K562 (cell line): ENCODE measurements around the gene LIAS. TPM values are rescaled to one million over a fixed set of nuclear protein-coding genes. Genes with fewer than 3 reads are reported as not detected.

ENCODE experiments used
- ATAC-seq: fragments of 200-7000 bp; cut with Tn5 transposase; 3 replicates; pipeline ENCODE4 v1.9.1; 2020; ENCODE audit warnings: moderate library complexity
- BruUV-seq: library from RNA; stranded (reverse); fragments of 400-500 nt; replicated peaks from 2 replicates; lab custom pipeline; 2021; lab: Mats Ljungman, UMichigan
- CTCF ChIA-PET: fragments of 300-600 bp; formaldehyde crosslinking; extraction: SDS; loops from one replicate; lab custom pipeline; 2021; ENCODE audit warnings: low intra/inter-chr PET ratio; lab: Yijun Ruan, JAX
- POLR2A ChIA-PET: fragments of 300-600, 350-650 bp; sonication (Branson Sonifier 250); formaldehyde crosslinking; extraction: SDS; loops from one replicate; lab custom pipeline; 2021; ENCODE audit warnings: antibody characterized with exemption, inconsistent platforms; lab: Yijun Ruan, JAX
- DNase-seq, 4 experiments: peaks; one replicate each; pipeline versions ENCODE4 v3.0.0 to v3.0.0-alpha.2; 2011 to 2018; ENCODE audit warnings: low spot score in 3 of 4, mixed read lengths in 3 of 4; ENCODE audit errors: extremely low read depth in 1 of 4
- FAIRE-seq: peaks from 2 replicates; lab custom pipeline; 2011; peaks lifted over from hg19 to GRCh38; lab: Jason Lieb, UNC
- H2AFZ ChIP-seq: 2 replicates; pipeline ENCODE4 v1.6.0; 2011; ENCODE audit warnings: low read depth, low read length, control low read depth, inconsistent platforms
- H3K27ac ChIP-seq: fragments of 200-600 bp; 3 replicates; pipeline ENCODE4 v1.8.0; 2011; ENCODE audit warnings: low read depth, mild to moderate bottlenecking, control low read depth, inconsistent platforms, low read length, moderate library complexity, mixed read lengths; ENCODE audit errors: extremely low read depth
- H3K27me3 ChIP-seq, 2 experiments: fragments of 300-600 bp in 1 of 2; 2 replicates in 1 of 2; 3 replicates in 1 of 2; pipeline versions ENCODE4 v1.6.0 to v1.8.0; 2011; ENCODE audit warnings: inconsistent platforms in 2 of 2, low read length in 2 of 2, mild to moderate bottlenecking in 1 of 2, mixed read lengths in 1 of 2, moderate library complexity in 1 of 2; ENCODE audit not compliant: control insufficient read depth in 2 of 2, insufficient read depth in 2 of 2
- H3K36me3 ChIP-seq: fragments of 300-600 bp; 3 replicates; pipeline ENCODE4 v1.8.0; 2011; ENCODE audit warnings: mild to moderate bottlenecking, low read length, inconsistent platforms; ENCODE audit not compliant: control insufficient read depth, insufficient read depth
- H3K4me1 ChIP-seq, 2 experiments: fragments of 200-600 bp in 1 of 2; replicated peaks in 1 of 2; 2 replicates in 1 of 2; 3 replicates in 1 of 2; pipeline versions ENCODE4 v1.5.1 to v1.8.0; 2011; ENCODE audit warnings: inconsistent platforms in 2 of 2, low read length in 2 of 2, mild to moderate bottlenecking in 1 of 2, mixed read lengths in 1 of 2, moderate library complexity in 1 of 2; ENCODE audit not compliant: control insufficient read depth in 2 of 2, insufficient read depth in 2 of 2
- H3K4me2 ChIP-seq: 2 replicates; pipeline ENCODE4 v1.6.1; 2011; ENCODE audit warnings: low read length, control low read depth, inconsistent platforms, mixed read lengths; ENCODE audit not compliant: insufficient read depth
- H3K4me3 ChIP-seq: fragments of 200-600 bp; sonication (generic), shearing (Covaris generic); 2 replicates; pipeline ENCODE4 v1.5.1; 2016; ENCODE audit warnings: control low read depth, inconsistent platforms
- H3K79me2 ChIP-seq: fragments of 200-600 bp; 3 replicates; pipeline ENCODE4 v1.8.0; 2011; ENCODE audit warnings: low read length, inconsistent platforms; ENCODE audit not compliant: control insufficient read depth, insufficient read depth
- H3K9ac ChIP-seq, 2 experiments: 2 replicates each; pipeline versions ENCODE4 v1.6.0 to v1.6.1; 2011; ENCODE audit warnings: low read depth in 2 of 2, low read length in 2 of 2, control low read depth in 1 of 2, inconsistent platforms in 1 of 2, mild to moderate bottlenecking in 1 of 2, mixed read lengths in 1 of 2; ENCODE audit not compliant: insufficient read depth in 1 of 2
- H3K9me1 ChIP-seq: one replicate; pipeline ENCODE4 v1.6.0; 2011; ENCODE audit warnings: inconsistent platforms, mild to moderate bottlenecking, low read length, moderate library complexity; ENCODE audit not compliant: control insufficient read depth, insufficient read depth
- H3K9me3 ChIP-seq: replicated peaks from 2 replicates; pipeline ENCODE4 v1.5.1; 2011; ENCODE audit warnings: low read depth, low read length, inconsistent platforms; ENCODE audit not compliant: control insufficient read depth, insufficient read depth
- H4K20me1 ChIP-seq: replicated peaks from 2 replicates; pipeline ENCODE4 v1.6.1; 2011; ENCODE audit warnings: low read length, inconsistent platforms, mixed read lengths; ENCODE audit not compliant: control insufficient read depth, insufficient read depth
- ATF6 ChIP-seq: sonication (generic); formaldehyde crosslinking; IDR thresholded peaks from 2 replicates; pipeline ENCODE4 v1.4.0; 2020; ENCODE audit warnings: mild to moderate bottlenecking, missing genetic modification reagents
- CHD4 ChIP-seq: fragments of 200-600 bp; sonication (generic); IDR thresholded peaks from 3 replicates; pipeline ENCODE4 v1.6.1; 2012; ENCODE audit warnings: low read depth, mild to moderate bottlenecking, mixed read lengths, low read length, inconsistent platforms; ENCODE audit not compliant: insufficient read depth, insufficient replicate concordance, poor library complexity, severe bottlenecking
- CREB3 ChIP-seq: fragments of 450-650 bp; conservative IDR thresholded peaks from 2 replicates; pipeline ENCODE4 v1.6.1; 2016; ENCODE audit warnings: missing genetic modification characterization, low read depth, mild to moderate bottlenecking, missing compliant biosample characterization, moderate library complexity
- ELK1 ChIP-seq: sonication (generic); formaldehyde crosslinking; IDR thresholded peaks from 2 replicates; pipeline ENCODE4 v1.8.1; 2022; ENCODE audit warnings: missing genetic modification reagents
- MCM2 ChIP-seq: fragments of 450-650 bp; IDR thresholded peaks from 2 replicates; pipeline ENCODE4 v1.6.1; 2017; ENCODE audit warnings: low read depth, mild to moderate bottlenecking
- MNT ChIP-seq, 2 experiments: fragments of 450-650 bp; conservative IDR thresholded peaks; 2 replicates each; pipeline ENCODE4 v1.6.1; 2017; ENCODE audit warnings: mild to moderate bottlenecking in 2 of 2, moderate library complexity in 2 of 2
- POLR2AphosphoS2 ChIP-seq: IDR thresholded peaks from 2 replicates; pipeline ENCODE4 v1.6.1; 2012; ENCODE audit warnings: low read length, improper control_type of control experiment
- RBM39 ChIP-seq: fragments of 200-400 bp; formaldehyde crosslinking; optimal IDR thresholded peaks from 2 replicates; pipeline ENCODE3; 2018; ENCODE audit warnings: low read depth, low read length
- SETDB1 ChIP-seq: IDR thresholded peaks from one replicate; pipeline ENCODE4 v1.6.1; 2012; ENCODE audit warnings: low read length, control low read depth, inconsistent platforms
- SREBF1 ChIP-seq: fragments of 150-350 bp; IDR thresholded peaks from 2 replicates; pipeline ENCODE4 v1.6.1; 2014; ENCODE audit warnings: antibody characterized with exemption, low read depth, low read length, borderline replicate concordance
- TAF1 ChIP-seq: IDR thresholded peaks from 2 replicates; pipeline ENCODE4 v1.6.1; 2011; ENCODE audit warnings: mild to moderate bottlenecking, low read length, moderate library complexity; ENCODE audit not compliant: insufficient read depth, control insufficient read depth, severe bottlenecking; ENCODE audit errors: extremely low read depth
- ZNF217 ChIP-seq: sonication (generic); formaldehyde crosslinking; IDR thresholded peaks from 2 replicates; pipeline ENCODE4 v1.8.0; 2022; ENCODE audit warnings: mild to moderate bottlenecking, missing genetic modification reagents
- ZNF507 ChIP-seq: conservative IDR thresholded peaks from 2 replicates; pipeline ENCODE4 v1.6.1; 2017; ENCODE audit warnings: missing genetic modification characterization, missing compliant biosample characterization
- ZNF511 ChIP-seq: sonication (generic); formaldehyde crosslinking; IDR thresholded peaks from 2 replicates; pipeline ENCODE4 v1.8.0; 2022; ENCODE audit warnings: mild to moderate bottlenecking, missing genetic modification reagents
- WGBS: fragments of 100-300 bp; shearing (Covaris generic); methylation state at CpG from one replicate; pipeline ENCODE4 v1.1.6; 2016; ENCODE audit warnings: low coverage, mixed read lengths; ENCODE audit not compliant: insufficient coverage; ENCODE audit errors: missing lambda C conversion rate; 5-methylcytosine and 5-hydroxymethylcytosine counted together
- in situ Hi-C: fragments of 300-500 bp; cut with MboI; formaldehyde crosslinking; loops from 4 replicates; pipeline ENCODE4 v1.15.0; 2018; ENCODE audit warnings: inconsistent platforms, mixed read lengths
- intact Hi-C: fragments of 100-400 bp; cut with micrococcal nuclease; formaldehyde crosslinking; loops from 2 replicates; pipeline ENCODE4 v1.14.2; 2022
- polyA plus RNA-seq, 8 experiments: library from polyadenylated mRNA; depleted of rRNA in 4 of 8; stranded (reverse) in 5 of 8; unstranded in 3 of 8; fragments of >200 nt; fragmentation: Nextera tagmentation in 2 of 8; fragmentation: Illumina TruSeq in 1 of 8; extraction: Ambion mirVana in 2 of 8; extraction: Trizol in 1 of 8; gene quantifications; 2 replicates each; pipeline versions ENCODE4 v1.2.1 to v1.2.3, GENCODE V29; 2011 to 2014; ENCODE audit warnings: inconsistent platforms in 1 of 8, missing spikeins in 1 of 8
- total RNA-seq, 7 experiments: library from RNA; depleted of rRNA in 6 of 7; stranded (reverse); fragments of >200 nt in 6 of 7; fragmentation: Illumina TruSeq in 2 of 7; extraction: Trizol in 2 of 7; gene quantifications; 2 replicates each; pipeline versions ENCODE4 v1.2.1 to v1.2.3, GENCODE V29; 2011 to 2021; ENCODE audit warnings: low replicate concordance in 1 of 7

Gene LIAS
- total and polyA plus RNA-seq, 9 of the 15 experiments (the other 6 are each of a cell fraction or from before 2014, with no cell fraction given) = 21.9 to 57.1 (median 42.1) TPM

- Histone ChIP-seq H4K20me1 (no peaks in the 10 kb centered on the region), H3K4me1 (peaks cover 4 to 6% of the 10 kb centered on the region in 2 experiments; a peak in 4 of 5 replicates), H3K79me2 (no peaks in the 10 kb centered on the region), H3K9ac (no peak overlapping the region), H3K4me3 (no peak overlapping the region), H3K27ac (no peak overlapping the region), H2AFZ (no peak overlapping the region), H3K36me3 (peaks cover 16% of the 10 kb centered on the region; the same call in 2 of the 3 replicates), H3K27me3 (no peaks in the 10 kb centered on the region), H3K9me3 (no peaks in the 10 kb centered on the region), H3K9me1 (no peaks in the 10 kb centered on the region), H3K4me2 (no peak overlapping the region)
- CTCF ChIA-PET = no interaction called here
- ATAC-seq (no peak), FAIRE-seq (no peak), DNase-seq (no peak)
- POLR2A ChIA-PET = interaction anchor here (1.0 kb wide), 1 partner anchor 8 kb away, joined by 4 read pairs; no protein-coding TSS in a partner anchor
- intact Hi-C loops = no loop called here
- in situ Hi-C loops = no loop called here
- BruUV-seq = no TSS peak
- WGBS = 63% methylated on average over 2 of the region's 2 CpGs
- no peak for TF ChIP-seq MNT (conservative IDR thresholded peaks at IDR 0.05)
- no peak for TF ChIP-seq TAF1
- no peak for TF ChIP-seq ATF6 (CRISPR knock-in tag)
- no peak for TF ChIP-seq MCM2
- TF ChIP-seq POLR2AphosphoS2 = no peak
- TF ChIP-seq ZNF217 (CRISPR knock-in tag) = no peak
- no peak for TF ChIP-seq CREB3
- no peak for TF ChIP-seq ELK1 (CRISPR knock-in tag)
- TF ChIP-seq ZNF511 (CRISPR knock-in tag) = no peak
- TF ChIP-seq SETDB1 = no peak
- no peak for TF ChIP-seq SREBF1
- TF ChIP-seq ZNF507 (tag) = no peak
- no peak for TF ChIP-seq RBM39
- TF ChIP-seq CHD4 = no peak
Measured at GRCh38 chr4:39516407-39516966, 57.6 kb downstream of the LIAS start.
